Urinary bladder (tissue), 4 donors: Measurements from ENCODE around the gene GYG2. TPM values are rescaled to one million over a fixed set of nuclear protein-coding genes. Genes with fewer than 3 reads are reported as not detected.
"Not testable (repeated sequence)": the region's sequence is repeated elsewhere in the genome, so short reads cannot be mapped to it uniquely, and the experiment has no call there.

Experiments used
- DNase-seq: peaks from one replicate; pipeline ENCODE4 v3.0.0-alpha.2; 2015; ENCODE audit errors: extremely low spot score
- H3K27ac ChIP-seq: one replicate; pipeline ENCODE4 v1.5.1; 2013; ENCODE audit warnings: low read depth, mild to moderate bottlenecking, moderate library complexity
- H3K36me3 ChIP-seq: one replicate; pipeline ENCODE4 v1.6.1; 2013; ENCODE audit warnings: mild to moderate bottlenecking, moderate library complexity; ENCODE audit not compliant: insufficient read depth
- H3K4me1 ChIP-seq: one replicate; pipeline ENCODE4 v1.6.1; 2013; ENCODE audit warnings: mild to moderate bottlenecking, moderate library complexity; ENCODE audit not compliant: insufficient read depth
- H3K4me3 ChIP-seq: one replicate; pipeline ENCODE4 v1.5.1; 2013; ENCODE audit warnings: low read depth, low read length
- whole genome bisulfite sequencing: extraction: QIAGEN DNeasy Blood & Tissue Kit; methylation state at CpG from one replicate; pipeline ENCODE4 v1.1.7; 2013; 5-methylcytosine and 5-hydroxymethylcytosine counted together
- polyA plus RNA-seq: library from polyadenylated mRNA; stranded (reverse); fragments of 200-250 nt; gene quantifications from one replicate; pipeline ENCODE4 v1.2.3, GENCODE V29; 2013
- total RNA-seq: library from RNA; depleted of rRNA; stranded (reverse); fragments of >200 nt; gene quantifications from one replicate; pipeline ENCODE4 v1.2.3, GENCODE V29; 2014
- donor health status: healthy with polysubstance abuse.
- donor health status: healthy.

Gene GYG2
- total and polyA plus RNA-seq, 2 donors: 5.8 to 10.3 TPM

- H3K4me3 ChIP-seq: no peak overlapping the region
- DNase-seq: no peak
- no peaks in the 10 kb centered on the region for H3K4me1 ChIP-seq
- no peak overlapping the region for H3K27ac ChIP-seq
- 97% methylated on average over 23 of the region's 23 CpGs for WGBS
- peaks cover 1% of the 10 kb centered on the region for H3K36me3 ChIP-seq
These were observed 89.0 kb downstream of the GYG2 start for GRCh38 chrX:2917767-2918166.

DNA sequence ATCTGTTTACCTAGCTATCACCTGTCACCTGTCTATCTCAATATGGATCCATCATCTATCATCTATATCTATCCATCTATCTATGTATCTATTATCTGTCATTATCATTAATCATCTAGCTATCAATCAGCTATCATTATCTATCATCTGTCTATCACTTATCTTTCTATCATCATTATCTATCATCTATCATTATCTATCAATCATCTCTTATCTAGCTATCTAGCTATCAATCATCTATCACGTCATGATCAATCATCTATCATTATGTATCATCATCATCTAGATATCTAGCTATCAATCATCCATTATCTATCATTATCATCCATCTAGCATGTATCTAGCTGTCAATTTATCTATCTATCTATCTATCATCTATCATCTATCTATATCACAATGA, 92.5 kb downstream of the GYG2 start:
- Histone ChIP-seq H3K4me3 (no peak overlapping the region), H3K4me1 (no peaks in the 10 kb centered on the region), H3K36me3 (peaks cover 4% of the 10 kb centered on the region), H3K27ac (no peak overlapping the region)
- DNase-seq: no peak
- WGBS: 74% methylated on average over 1 of the region's 1 CpG

GRCh38 chrX:2921750-2922149, 93.0 kb downstream of the GYG2 start:
- WGBS: 85% methylated on average over 9 of the region's 9 CpGs
- Histone ChIP-seq H3K27ac (no peak overlapping the region), H3K4me3 (no peak overlapping the region), H3K4me1 (no peaks in the 10 kb centered on the region), H3K36me3 (peaks cover 3% of the 10 kb centered on the region)
- no peak for DNase-seq

DNA sequence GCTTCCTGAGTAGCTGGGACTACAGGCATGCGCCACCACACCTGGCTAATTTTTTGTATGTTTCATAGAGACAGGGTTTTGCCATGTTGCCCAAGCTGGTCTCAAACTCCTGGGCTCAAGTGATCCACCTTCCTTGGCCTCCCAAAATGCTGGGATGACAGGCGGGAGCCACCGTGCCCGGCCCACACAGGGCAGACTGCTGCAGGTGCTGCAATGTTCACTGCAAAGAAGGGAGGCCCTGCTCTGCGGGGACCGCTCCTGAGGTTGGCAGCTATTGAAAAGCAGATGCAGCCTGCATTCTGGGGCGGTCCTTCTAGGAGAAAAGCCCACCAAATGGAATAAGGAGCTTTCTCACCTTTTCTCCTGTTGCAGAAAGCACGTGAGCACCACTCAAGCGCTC, 95.4 kb downstream of the GYG2 start:
- no peaks in the 10 kb centered on the region for H3K4me1 ChIP-seq
- no peak overlapping the region for H3K27ac ChIP-seq
- DNase-seq: no peak
- no peak overlapping the region for H3K4me3 ChIP-seq
- WGBS: 97% methylated on average over 9 of the region's 9 CpGs
- H3K36me3 ChIP-seq: peaks cover 3% of the 10 kb centered on the region

DNA sequence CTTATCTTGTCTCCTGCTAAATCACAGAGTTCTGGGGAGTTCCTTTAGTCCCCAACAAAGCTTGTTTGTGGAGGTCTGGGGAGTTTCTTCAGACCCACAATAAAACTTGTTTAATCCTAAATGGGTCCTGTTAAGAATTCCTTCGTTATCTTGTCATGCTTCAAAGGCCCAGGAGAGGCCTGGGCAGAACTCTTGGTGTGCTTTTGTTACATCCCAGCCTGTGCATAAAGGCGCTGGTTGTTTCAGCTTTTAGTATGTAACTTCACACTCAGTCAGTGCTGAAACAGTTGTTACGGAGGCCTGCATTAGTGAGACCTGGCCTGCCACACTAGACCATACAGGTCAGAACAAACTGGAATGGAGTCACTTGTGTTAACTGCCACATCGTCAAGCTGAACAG, 97.5 kb downstream of the GYG2 start:
- not testable (repeated sequence) for H3K4me1 ChIP-seq, H3K4me3 ChIP-seq, H3K27ac ChIP-seq, H3K36me3 ChIP-seq, DNase-seq
- 67% methylated on average over 4 of the region's 4 CpGs for WGBS

GRCh38 chrX:2926664-2927275, 98.0 kb downstream of the GYG2 start:
- no peak overlapping the region for H3K4me3 ChIP-seq
- peaks cover 3% of the 10 kb centered on the region for H3K36me3 ChIP-seq
- H3K27ac ChIP-seq: peak overlapping the region; percentile 16
- WGBS: 95% methylated on average over 15 of the region's 15 CpGs
- H3K4me1 ChIP-seq: no peaks in the 10 kb centered on the region
- no peak for DNase-seq

GRCh38 chrX:2928191-2928582, 99.5 kb downstream of the GYG2 start:
- no peak for DNase-seq
- Histone ChIP-seq H3K4me1 (no peaks in the 10 kb centered on the region), H3K36me3 (no peaks in the 10 kb centered on the region), H3K4me3 (peak overlapping the region; percentile 45), H3K27ac (peak overlapping the region; percentile 88)
- 2% methylated on average over 22 of the region's 27 CpGs for WGBS

DNA sequence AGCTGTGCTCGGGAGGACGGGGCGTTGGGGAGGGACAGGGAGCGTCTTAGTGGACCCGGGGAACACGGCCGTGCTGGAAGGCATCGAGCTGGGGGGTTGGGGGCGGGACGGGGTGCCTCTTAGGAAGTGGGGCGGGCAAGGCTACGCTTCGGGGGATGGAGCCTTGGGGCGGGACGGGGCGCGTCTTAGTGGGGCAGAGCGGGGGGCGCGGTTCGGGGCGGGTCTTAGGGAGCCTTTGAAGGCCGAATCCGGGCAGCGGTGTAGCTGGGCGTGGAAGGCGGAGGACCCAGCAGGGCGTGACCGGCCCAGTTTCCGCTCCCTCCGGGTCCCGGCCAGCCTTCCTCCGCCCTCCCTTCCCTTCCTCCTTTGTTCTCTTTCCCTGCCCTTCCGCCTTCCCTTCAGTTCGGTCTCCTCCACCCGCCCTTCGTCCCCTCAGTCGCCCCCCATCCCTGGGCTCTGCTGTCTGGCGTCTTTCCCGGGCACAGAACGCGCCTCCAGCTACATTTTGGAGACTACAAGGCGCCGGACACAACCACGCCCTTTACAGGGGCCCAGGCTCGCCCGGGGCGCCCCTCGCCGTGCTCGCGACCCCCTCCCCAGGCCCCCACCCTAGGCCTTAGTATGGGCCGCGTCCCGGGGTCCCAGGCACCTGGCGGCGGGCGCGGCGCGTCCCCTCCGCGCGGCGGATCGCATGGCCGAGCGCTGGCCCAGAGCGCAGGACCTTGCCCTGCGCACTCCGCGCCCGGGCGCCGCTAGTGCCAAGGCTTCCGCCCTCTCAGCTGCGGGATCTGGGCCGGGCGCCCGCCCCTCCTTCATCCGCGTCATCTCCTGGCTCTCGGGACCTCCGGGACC, 100.1 kb downstream of the GYG2 start, which contains the start of gene ARSD:
Gene ARSD, minus strand, starts transcription at position 757 of the 852 bp plus-strand sequence. Its CDS starts 64 bp downstream, at position 693.
- WGBS: under 1% methylated on average over 76 of the region's 84 CpGs
- peak within 1 kb of the TSS; percentile 53 for H3K4me3 ChIP-seq
- H3K36me3 ChIP-seq: no peaks in the 10 kb centered on the region
- H3K27ac ChIP-seq: peak within 1 kb of the TSS; percentile 92
- H3K4me1 ChIP-seq: no peaks in the 10 kb centered on the region
- DNase-seq: peak; percentile 67

DNA sequence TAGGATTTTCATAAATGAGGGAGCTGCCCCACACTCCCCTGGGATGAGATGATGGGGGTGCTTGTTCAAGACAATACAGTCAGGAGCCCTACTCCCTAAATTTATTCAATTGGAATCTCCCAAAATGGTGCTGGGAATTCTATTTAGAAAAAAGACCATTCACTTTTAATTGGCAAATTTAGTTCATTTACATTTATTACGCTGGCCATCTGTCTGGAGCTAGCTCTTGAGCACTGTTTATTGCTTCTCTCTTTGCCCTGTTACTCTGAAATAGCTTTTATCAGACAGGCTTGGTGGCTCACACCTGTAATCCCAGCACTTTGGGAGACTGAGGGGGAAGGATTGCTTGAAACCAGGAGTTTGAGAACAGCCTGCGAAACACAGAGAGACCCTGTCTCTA, 102.4 kb downstream of the GYG2 start:
- no peak overlapping the region for H3K4me3 ChIP-seq
- DNase-seq: no peak
- H3K27ac ChIP-seq: no peak overlapping the region
- 86% methylated on average over 2 of the region's 2 CpGs for WGBS
- H3K36me3 ChIP-seq: no peaks in the 10 kb centered on the region
- H3K4me1 ChIP-seq: no peaks in the 10 kb centered on the region

DNA sequence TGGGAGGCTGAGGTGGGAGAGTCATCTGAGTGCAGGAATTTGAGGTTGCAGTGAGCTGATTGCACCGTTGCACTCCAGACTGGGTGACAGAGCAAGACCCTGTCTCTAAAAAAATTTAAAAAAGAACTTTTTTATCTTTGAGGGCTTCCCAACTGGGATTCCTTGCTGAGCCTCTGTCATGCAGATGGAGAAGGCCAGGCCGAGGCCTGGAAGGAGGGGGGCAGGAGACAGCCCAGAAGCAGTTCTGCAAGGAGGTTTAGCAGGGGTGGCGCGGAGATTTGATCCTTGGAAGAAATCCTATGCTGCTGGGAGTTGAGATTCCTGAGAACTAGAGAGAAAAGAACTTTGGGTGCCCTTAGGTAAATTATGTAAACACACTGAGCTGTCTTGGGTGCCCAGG, 102.9 kb downstream of the GYG2 start:
- no peak overlapping the region for H3K27ac ChIP-seq
- 70% methylated on average over 4 of the region's 4 CpGs for WGBS
- no peaks in the 10 kb centered on the region for H3K36me3 ChIP-seq
- DNase-seq: no peak
- H3K4me3 ChIP-seq: no peak overlapping the region
- H3K4me1 ChIP-seq: no peaks in the 10 kb centered on the region

Other genes starting within 250 kb of the GYG2 start
- gene CD99, start 137.6 kb upstream of the GYG2 start, total RNA-seq: 95.6 TPM
- gene CD99, start 137.6 kb upstream of the GYG2 start, polyA plus RNA-seq: 496 TPM
- gene XG, start 76.9 kb upstream of the GYG2 start, total RNA-seq: 0.58 TPM
- 2.0 TPM for gene XG, start 76.9 kb upstream of the GYG2 start, polyA plus RNA-seq
- gene ARSD, start 100.4 kb downstream of the GYG2 start, total RNA-seq: 35.4 TPM
- gene ARSD, start 100.4 kb downstream of the GYG2 start, polyA plus RNA-seq: 12.4 TPM
- gene ARSH, start 177.6 kb downstream of the GYG2 start, total RNA-seq: 0.32 TPM
- gene ARSH, start 177.6 kb downstream of the GYG2 start, polyA plus RNA-seq: not detected
- gene ARSF, start 212.5 kb downstream of the GYG2 start, total RNA-seq: 0.26 TPM
- gene ARSF, start 212.5 kb downstream of the GYG2 start, polyA plus RNA-seq: 0.18 TPM